Colon (tissue), 2 donors: Measurements from ENCODE around the gene TMEM151B.

Experiments used
- FAIRE-seq: peaks from 2 replicates; lab custom pipeline; 2012; peaks lifted over from hg19 to GRCh38; lab: Jason Lieb, UNC
- donor health status: control.
- donor health status: control.

Gene TMEM151B

DNA sequence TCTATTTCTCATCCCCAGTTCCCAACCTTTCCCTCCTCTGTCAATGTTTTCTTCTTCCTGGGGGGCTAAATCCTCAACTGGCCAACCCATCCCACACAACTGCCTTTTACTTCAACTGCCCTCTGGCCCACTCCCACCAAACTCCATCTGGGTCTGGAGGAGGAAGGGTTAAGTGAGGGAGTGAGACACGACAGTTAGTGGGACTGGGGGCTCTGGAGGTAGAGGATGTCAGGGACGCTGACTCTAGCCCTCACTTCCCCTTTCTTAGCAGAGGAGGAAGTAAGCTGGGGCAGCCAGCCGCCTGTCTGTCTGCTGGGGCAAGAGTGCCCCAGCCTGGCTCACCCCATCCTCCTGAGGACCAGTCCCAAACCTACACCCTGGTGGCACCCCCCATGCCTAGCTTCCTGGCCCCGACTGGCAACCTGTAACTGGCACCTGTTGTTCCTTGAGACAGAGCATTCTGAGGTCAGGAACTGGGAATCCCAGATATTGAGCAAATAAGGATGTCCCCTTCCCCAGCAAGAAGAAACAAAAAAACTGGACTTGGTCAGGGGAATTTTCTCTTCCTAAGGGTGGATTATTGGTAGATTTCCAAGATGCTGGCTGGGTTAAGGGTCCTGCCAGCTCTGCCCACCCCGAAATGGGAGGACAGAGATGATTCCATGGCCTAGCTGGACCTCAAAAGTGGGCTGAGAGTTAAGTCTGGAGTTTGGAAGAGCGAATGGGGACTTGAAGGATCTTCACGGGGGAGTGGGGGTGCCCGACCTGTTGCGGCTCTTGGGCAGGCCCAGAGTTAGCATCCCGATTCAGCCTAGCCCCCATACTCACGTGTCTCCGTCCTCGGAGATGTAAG, 5.9 kb upstream of the TMEM151B start:
- no peak for FAIRE-seq

DNA sequence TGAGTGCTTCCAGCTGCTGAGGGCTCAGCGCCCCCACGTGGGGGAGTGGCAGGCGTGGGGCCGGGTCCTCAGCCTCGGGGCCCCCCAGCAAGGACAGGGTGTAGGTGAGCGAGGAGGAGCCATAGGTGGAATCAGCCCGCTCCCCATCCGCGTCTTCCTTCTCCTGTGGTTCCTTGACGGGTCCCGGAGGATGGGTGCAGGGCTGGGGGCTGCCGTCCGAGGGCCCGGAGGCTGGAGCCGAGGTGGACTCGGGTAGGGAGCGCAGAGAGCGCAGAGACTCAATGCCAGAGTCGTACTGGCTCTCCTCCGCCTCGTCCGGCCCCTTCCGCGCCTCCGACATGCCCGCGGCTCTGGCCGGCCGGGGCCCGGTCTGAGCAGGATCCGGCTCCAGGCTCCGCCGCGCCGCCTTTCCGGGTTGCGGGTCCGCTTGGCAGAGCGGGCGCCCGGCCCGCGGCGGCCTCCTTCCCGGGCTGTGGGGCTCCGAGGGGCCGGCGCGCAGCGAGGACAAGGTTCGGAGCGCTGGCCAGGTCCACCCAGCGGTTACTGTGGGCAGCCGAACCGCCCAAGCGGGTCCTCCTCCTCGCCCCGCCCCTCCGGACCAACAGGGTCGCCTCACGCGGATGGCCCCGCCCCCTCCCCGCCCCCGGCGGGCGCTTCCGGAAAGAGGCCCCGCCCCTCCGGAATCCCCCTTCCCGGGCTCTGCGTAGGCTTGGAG, 5.1 kb upstream of the TMEM151B start, which contains the start of gene NFKBIE:
Gene NFKBIE (minus strand): TSS at position 545 of the 715 bp plus-strand sequence. CDS start 205 bp downstream, at position 340.
- FAIRE-seq: no peak

DNA sequence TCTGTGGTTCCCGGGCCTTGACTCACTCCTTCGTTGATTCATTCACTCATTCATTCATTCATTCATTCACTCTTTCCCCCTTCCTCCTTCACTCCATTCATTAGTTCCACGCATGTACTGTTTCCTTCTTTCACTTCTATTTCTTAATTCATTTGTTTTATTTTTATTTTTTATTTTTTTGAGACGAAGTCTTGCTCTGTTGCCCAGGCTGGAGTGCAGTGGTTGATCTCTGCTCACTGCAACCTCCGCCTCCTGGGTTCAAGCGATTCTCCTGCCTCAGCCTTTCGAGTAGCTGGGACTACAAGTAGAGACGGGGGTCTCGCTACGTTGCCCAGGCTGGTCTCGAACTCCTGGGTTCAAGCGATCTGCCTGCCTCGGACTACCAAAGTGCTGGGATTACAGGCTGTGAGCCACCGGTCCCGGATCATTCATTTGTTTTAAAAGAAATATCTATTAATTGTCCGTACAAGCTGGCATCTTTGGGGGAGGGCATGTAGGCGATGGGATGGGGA, 4.5 kb upstream of the TMEM151B start:
- no peak for FAIRE-seq

DNA sequence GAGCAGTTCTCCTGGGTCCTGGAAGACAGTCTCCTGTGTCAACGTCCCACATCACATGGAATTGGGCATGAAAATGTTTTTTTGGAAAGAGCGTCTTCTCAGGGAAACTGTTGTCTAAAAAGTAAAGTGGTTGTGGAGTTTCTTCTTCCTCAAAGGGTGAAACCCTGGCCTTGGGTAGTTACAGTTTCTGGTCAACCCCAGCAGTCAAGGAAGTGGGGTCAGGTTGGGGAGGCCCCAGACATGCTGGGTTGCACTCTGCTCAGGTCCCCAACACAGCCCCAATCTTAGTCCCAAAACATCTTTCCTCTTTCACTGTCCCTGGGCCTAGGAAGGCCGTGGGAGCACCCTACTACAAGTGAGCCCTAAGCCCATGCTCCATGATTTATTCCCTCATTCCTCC, 3.9 kb upstream of the TMEM151B start:
- FAIRE-seq: no peak

DNA sequence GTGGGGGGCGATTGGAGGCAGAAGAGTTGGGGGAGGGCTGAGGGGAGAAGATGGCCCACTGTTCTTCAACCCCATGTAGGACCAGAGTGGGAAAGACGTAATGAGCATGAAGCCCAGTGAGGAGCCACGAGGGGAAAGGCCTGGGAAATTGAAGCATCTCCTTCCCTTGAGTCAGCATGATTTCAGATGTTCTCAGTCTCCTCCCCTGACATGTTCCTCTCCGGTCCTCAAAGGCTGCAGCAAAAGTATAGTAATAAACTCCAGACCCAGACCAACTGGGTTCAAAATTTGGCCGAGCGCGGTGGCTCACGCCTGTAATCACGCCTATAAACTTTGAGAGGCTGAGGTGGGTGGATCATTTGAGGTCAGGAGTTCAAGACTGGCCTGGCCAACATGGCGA, 3.0 kb upstream of the TMEM151B start:
- FAIRE-seq: no peak

DNA sequence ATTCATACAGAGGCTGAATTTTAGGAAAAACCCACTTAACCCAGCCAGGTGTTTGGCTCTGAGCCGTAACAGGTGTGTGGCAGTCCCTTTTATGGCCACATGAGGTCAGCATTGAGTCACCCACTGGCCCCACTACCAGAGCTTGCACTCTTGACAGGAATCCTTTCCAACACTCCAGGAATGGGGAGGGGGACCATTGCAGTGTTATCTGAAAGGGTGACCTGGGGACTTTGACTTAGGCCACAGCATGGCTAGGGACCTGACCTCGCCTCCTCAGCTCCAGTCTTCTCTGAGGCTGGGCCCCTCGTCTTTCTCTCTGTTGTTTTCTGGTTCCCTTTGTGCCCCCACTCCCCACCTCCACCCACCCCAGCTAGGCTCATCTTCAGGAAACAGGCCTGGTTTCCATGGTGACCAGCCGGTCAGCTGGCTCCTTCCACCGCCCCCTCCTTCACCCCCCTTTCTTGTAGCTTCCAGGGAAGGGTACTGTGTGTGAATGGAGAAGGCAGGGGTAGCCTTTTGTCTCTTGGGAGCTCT, 2.1 kb upstream of the TMEM151B start:
- FAIRE-seq: no peak

DNA sequence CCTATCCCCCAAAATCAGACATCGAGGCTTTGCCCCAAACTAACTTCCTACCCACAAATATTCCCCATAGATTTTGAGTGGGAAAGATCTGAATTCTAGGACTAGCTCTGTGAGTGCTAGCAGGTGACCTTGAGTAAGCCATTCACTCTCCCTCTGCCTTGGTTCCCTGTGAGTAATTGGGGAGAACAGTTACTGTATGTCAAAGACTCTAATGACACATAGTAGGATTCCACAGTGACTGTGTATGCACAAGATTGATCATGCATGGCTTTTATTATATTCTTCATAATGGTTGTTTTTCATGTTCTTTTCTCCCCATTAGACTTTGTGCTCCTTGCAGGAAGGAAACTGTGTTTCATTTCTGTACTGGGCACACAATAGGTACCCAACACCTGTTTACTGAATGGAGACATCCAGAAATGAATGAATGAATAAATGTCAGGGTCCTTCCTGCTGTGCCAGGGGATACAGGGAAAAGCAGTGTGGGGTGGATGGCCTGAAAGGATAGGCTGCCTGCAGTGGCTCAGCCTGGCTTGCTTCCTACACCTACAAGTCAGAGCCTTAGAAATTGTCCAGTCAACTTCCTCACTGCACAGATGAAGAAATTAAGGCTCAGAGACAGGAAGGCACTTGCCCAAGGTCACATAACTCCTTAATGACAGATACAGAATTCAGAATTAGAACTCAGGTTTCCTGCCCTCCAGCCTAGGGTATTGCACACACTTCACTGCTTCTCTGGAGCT, 901 bp upstream of the TMEM151B start:
- FAIRE-seq: no peak

DNA sequence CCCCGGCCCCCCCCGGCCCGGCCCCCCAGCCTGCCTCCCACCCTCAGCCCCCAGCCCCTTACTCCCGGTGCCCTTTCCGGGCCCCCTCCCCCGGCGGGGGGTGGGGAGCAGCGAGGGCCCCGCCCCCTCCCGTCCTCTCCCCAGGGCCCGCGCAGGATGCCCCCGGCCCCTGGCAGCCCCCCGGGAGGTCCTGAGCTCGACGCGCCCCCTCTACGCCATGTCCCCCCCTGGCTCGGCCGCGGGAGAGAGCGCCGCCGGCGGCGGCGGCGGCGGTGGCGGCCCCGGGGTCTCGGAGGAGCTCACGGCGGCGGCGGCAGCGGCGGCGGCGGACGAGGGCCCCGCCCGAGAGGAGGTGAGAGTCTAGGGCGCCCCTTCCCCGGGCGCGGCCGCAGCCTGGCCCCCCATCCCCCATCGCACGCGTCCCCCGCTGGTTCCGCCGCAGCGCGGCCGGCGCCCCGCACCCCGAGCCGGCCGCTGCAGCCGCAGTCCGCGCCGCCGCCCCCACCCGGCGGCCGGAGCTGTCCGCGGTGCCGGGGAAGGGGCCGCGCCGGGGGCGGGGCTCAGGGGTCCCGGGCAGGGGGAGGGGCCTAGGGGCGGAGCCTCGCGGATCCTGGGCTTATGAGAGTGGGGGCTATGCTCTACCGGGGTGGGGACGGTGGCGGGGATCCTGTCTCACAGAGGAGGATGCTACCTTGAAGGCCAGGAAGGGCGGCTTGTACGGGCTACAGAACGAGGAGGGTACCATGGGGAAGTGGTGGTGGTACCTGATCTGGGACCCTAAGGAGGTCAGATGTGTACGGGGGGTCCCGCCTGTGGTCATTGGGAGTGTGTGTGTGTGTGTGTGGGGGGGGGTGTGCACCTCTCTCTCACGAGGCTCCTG, 516 bp downstream of the TMEM151B start:
- FAIRE-seq: no peak

DNA sequence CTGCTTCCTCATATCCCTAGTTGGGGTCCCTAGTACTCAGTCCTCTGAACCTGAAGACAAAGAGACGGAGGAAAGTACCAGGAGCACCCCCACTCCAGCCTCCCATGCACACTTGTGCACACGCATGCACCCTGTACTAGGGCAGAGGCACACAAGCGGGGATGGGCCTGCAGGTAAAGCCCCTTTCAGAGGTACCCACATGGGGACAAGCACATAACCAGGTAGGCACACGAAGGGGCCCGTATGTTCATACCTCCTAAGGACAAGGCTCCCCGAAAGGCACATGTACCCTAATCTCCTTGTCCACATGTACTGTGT, 1.1 kb downstream of the TMEM151B start:
- FAIRE-seq: no peak

DNA sequence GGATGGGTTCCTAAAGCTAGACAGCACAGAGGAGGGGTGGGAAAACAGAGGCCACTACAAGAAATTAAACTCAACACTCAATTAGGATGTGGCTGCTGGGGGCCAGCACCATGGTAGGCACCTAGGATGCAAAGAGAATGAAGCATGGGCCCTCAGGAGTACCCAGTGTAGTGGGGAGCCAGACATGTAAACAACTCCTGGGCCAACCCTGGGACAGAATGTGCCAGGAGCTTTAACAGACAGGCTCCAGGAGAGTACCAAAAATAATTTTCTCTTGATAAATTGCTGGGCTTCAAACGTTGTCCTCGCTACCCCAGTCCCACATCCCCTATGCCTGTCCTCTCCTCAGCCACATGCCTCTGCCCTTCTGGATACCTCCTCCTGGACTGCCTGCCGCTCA, 1.7 kb downstream of the TMEM151B start:
- FAIRE-seq: no peak

DNA sequence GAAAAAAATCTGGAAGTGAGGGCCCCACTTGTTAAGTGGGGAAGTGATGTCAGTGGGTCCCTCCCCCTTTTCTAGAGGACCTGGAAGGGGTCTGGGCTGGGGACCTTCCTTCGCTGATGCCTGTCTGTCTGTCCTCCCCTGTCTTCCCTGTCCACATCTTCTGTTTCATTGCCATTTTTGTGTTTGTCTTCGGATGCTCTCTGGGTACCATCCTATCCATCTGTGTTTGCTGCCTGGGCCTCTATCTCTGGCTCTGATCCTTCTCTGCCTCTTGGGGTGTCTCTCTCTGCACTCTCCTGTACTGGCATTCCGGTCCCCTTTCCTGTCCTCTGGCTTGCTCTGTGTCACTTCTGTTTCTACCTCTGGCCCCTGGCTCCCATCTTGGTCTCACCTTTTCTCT, 2.3 kb downstream of the TMEM151B start:
- no peak for FAIRE-seq

DNA sequence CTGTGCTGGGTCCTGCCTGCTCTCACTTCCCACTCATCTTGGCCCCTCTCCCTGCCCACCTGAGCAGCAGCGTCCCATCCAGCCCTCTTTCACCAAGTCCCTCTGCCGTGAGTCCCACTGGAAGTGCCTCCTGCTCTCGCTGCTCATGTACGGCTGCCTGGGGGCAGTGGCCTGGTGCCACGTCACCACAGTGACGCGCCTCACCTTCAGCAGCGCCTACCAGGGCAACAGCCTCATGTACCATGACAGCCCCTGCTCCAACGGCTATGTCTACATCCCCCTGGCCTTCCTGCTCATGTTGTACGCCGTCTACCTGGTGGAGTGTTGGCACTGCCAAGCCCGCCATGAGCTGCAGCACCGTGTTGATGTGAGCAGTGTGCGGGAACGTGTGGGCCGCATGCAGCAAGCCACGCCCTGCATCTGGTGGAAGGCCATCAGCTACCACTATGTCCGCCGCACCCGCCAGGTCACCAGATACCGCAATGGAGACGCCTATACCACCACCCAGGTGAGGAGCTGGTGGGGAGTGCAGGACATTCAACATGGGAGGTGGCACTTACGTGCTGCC, 2.8 kb downstream of the TMEM151B start:
- FAIRE-seq: no peak

DNA sequence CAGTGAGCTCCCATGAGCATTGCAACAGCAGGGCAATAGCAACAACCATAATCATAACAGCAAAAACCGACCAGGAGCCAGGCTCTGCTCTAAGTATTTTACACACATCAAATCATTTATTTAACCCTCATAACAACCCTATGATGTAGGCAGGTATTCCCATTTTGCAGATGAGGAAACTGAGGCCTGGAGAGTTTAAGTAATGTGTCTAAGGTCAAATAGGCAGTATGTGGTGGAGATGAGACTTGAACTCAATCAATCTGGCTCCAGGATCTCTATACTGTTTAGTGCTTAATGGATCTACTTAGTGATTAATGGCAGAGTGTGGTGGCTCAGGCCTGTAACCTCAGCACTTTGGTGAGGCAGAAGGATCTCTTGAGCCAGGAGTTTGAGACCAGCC, 3.4 kb downstream of the TMEM151B start:
- no peak for FAIRE-seq

DNA sequence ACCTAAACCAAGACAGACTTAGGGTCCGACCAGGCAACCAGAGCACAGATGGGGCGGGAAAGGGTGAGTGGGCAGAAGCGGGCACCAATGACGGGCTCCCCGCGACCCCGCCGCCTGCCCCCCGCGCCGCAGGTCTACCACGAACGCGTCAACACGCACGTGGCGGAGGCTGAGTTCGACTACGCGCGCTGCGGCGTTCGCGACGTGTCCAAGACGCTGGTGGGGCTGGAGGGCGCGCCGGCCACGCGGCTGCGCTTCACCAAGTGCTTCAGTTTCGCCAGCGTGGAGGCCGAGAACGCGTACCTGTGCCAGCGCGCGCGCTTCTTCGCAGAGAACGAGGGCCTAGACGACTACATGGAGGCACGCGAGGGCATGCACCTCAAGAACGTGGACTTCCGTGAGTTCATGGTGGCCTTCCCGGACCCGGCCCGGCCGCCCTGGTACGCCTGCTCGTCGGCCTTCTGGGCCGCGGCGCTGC, 5.1 kb downstream of the TMEM151B start:
- FAIRE-seq: no peak

DNA sequence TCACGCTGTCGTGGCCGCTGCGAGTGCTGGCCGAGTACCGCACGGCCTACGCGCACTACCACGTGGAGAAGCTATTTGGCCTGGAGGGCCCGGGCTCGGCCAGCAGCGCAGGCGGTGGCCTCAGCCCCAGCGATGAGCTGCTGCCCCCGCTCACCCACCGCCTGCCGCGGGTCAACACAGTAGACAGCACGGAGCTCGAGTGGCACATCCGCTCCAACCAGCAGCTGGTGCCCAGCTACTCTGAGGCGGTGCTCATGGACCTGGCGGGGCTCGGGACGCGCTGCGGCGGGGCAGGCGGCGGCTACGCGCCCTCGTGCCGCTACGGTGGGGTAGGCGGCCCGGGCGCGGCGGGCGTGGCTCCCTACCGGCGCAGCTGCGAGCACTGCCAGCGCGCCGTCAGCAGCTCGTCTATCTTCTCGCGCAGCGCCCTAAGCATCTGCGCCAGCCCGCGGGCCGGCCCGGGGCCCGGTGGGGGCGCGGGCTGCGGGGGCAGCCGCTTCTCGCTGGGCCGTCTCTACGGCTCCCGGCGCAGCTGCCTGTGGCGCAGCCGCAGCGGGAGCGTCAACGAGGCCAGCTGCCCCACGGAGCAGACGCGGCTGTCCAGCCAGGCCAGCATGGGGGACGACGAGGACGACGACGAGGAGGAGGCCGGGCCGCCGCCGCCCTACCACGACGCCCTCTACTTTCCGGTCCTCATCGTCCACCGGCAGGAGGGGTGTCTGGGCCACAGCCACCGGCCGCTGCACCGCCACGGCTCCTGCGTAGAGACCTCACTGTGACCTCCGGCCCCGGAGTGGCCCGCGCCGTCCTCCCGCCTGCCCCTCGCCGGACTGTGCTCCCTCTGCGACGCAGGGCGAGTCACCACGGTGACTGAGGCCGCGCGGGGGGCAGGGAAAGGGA, 5.7 kb downstream of the TMEM151B start:
- no peak for FAIRE-seq

DNA sequence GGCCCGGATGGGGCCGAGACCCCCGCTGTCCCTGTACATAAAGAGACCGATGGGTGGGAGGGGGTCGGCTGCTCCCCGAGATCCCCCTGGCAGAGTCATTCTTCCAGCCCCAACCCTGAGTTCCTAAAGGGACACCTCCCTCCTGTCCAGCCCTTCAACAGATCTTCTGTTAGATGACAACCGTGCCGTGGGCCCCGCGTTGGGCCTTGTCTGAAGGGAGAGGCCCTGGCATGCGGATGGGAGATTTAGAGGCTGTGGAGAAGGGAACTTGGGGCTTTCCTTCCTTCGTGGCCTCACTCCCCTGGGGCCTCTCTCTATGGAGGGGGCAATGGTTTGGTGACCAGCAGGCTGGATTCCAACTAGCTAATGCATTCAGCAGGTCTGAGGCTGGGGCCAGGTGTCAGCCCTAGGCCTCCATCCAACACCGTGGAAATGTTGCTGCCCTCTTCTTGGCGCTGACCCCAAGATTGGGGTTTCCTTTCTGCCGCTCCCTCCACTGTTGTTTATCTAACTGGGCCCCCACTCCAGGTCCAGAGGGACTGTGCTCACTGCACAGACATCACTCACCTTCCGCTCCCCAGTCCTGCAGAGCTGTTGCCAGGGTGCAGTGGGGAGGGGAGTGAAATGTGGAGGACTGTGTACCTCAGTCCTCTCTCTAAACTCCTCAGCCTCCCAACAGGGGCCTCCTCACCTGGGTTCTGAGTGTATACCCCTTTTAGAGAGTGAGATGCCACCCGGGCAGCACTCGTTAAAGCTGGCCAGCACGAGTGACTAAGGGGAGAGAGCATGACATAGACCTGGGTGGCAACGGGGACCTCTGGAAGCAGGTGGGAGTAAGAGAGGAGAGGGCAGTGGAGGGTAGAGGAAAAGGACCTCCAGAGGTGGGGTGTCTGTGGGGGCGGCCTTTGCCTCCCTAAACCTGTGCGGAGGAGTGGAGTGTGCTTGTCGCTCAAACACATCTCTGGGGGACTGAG, 6.7 kb downstream of the TMEM151B start:
- no peak for FAIRE-seq

DNA sequence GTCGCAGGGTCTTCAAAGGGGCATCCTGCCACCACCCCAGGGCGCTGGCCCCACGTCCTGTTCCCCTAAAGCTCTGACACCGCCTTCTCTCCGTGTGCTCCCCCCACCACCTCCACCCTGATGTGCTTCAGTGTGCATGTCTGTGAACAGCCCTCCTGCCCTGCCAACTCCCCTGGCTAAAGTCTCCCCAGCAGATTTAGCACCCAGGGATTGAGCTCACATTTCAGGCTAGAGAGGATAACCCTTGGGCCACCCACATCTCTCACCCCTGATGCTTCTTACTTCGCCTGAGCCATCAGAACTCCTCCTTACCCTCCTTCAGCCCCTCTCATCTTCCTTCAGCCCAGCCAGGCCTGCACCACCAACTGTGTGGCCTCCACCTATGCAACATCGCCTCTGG, 7.5 kb downstream of the TMEM151B start:
- FAIRE-seq: no peak

DNA sequence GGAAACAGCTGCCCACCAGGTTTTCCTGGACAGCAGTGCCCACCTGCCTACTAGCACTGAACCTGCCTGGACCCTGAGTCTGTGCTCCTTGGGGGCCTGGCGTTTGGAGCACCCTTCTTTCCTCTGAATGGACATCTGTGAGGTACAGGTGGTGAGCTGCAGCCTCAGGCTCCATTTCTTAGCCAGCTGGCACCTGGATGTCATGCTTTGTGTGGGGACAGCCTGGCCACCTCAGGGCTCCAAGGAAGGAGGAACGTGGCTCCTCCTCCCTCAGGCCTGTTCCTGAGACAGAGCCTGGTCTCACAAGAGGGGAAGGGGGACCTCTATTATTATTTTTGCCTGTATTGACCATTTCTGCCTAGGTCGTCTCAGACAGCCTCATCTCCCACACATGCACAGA, 8.1 kb downstream of the TMEM151B start:
- FAIRE-seq: no peak
